ENCODE measurements around the gene STAB2.

GRCh38 chr12:103673891-103674375 lies 86.9 kb downstream of the STAB2 start:
- TF ChIP-seq, protein P1, sequence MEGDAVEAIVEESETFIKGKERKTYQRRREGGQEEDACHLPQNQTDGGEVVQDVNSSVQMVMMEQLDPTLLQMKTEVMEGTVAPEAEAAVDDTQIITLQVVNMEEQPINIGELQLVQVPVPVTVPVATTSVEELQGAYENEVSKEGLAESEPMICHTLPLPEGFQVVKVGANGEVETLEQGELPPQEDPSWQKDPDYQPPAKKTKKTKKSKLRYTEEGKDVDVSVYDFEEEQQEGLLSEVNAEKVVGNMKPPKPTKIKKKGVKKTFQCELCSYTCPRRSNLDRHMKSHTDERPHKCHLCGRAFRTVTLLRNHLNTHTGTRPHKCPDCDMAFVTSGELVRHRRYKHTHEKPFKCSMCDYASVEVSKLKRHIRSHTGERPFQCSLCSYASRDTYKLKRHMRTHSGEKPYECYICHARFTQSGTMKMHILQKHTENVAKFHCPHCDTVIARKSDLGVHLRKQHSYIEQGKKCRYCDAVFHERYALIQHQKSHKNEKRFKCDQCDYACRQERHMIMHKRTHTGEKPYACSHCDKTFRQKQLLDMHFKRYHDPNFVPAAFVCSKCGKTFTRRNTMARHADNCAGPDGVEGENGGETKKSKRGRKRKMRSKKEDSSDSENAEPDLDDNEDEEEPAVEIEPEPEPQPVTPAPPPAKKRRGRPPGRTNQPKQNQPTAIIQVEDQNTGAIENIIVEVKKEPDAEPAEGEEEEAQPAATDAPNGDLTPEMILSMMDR (IDR thresholded peaks at IDR 0.05; ENCODE audit: low read depth, low read length, missing input control): no peak
- TF ChIP-seq YY1 (IDR thresholded peaks at IDR 0.05) (no peak), FOXA1 (IDR thresholded peaks at IDR 0.05) (no peak), TAF1 (conservative IDR thresholded peaks at IDR 0.05) (no peak), GABPA (IDR thresholded peaks at IDR 0.05 in 1 of 2, conservative IDR thresholded peaks at IDR 0.05 in 1 of 2) (no peak), RAD21 (IDR thresholded peaks at IDR 0.05) (no peak)

Measured in liver (tissue), 3 donors.